Measurements from ENCODE around the gene GRIK5.
A peak's percentile ranks its signal among the peaks of the same experiment; 100 is the strongest.

The GRIK5 gene

GRCh38 chr19:42076380-42076944, 6.5 kb upstream of the GRIK5 start:
- DNase-seq (ENCODE audit: low read depth in 2 of 2), result peak in 1 of 2 donors; percentile 23

GRCh38 chr19:42075616-42076379, 5.8 kb upstream of the GRIK5 start, which contains the start of gene ZNF574:
TSS of gene ZNF574 (plus strand) at chr19:42076166. CDS start at chr19:42078607, 2,441 bp downstream.
- DNase-seq (ENCODE audit: low read depth in 2 of 2), result peak; percentile 96 to 97

- no peak for DNase-seq (ENCODE audit: low read depth in 2 of 2)
Measured at GRCh38 chr19:42075364-42075615, 5.3 kb upstream of the GRIK5 start.

DNA sequence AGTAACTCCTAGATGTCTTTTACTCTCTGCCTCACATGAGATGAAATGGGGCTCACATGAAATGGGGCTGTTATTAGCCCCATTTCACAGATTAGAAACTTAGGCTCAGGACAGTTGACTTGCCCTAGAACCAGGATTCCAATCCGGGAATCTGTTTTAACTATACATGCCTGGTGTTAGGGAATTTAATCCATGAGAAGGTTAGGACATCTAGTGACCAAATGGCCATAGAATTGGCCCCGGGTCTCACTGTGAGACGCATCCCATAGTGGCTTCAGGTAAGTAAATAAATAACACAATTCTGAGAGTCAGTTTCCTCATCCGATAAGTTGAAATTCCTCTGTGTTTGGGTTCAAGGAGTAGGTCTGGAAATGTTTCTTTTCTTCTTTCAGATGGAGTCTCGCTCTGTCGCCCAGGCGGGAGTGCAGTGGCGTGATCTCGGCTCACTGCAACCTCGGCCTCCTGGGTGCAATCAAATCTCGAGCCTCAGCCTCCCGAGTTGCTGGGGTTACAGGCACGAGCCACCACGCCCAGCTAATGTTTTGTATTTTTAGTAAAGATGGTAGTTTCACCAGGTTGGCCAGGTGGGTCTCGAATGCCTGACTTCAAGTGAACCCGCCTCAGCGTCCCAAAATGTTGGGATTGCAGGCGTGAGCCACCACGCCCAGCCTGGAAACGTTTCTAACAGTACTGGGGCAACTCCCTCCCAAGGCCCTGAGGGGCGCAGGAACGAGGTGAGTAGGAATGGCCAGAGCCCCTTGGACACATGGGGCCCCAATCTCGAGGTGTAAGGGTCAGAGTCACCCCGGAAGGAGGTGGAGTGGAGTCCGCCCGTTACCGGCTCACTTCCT, 4.7 kb upstream of the GRIK5 start:
- no peak for DNase-seq (ENCODE audit: low read depth in 2 of 2)

DNA sequence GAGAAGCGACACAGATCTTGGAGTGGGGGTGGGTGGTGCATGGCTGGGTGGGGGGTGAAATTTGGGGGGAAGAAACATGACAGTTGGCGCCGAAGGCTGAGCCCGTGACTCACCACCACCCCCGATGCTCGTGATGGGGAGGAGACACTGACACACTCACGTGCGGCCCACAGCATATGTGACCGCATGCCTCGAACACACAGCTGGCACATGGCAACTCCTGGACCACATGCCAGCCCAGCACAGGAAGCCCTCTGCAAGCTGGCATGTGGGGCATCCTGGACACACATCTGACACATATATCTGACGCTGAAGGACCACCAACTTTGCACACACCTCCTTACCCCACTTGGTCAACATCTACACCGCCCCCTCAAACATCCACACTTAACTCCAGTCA, 1.2 kb upstream of the GRIK5 start:
- no peak for DNase-seq (ENCODE audit: low read depth in 2 of 2)

DNA sequence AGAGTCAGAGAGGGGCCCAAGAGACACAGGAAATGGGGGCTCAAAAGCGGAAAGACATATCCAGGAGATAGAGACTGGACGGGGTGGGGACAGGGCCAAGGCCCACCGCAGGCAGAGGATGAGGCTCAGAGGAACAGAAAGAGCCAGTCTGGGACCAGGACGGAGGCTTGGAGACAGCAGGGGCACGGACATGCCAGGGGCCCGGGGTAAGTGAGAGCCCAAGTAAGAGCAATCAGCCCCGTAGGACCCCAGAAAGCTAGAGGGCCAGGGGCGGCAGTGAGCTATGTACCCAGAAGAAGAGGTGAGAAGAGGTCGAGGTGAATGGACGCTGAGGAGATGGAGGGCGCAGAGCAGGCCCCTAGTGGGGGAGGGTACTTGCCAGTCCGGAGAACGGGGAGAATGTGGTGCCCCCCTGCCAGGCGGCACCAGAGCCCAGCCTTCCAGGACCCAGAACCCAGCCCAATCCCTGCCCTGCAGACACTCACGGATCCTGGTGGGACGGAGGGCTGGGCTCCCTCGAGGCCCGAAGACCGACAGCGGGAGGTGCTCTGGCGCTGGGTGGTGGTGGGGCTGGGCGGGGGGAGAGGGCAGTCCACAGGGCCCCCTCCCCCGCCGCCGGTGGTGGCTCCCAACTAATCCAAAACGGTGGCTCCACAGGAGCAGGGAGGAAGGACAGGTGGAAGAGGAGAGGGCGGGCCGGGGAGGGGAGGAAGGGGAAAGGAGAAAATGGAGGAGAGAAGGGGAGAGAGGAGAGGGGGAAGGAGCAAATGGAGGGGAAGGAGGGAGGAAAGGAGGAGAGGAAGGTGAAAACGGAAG, 1.0 kb downstream of the GRIK5 start:
- DNase-seq (ENCODE audit: low read depth in 2 of 2), result no peak

GRCh38 chr19:42068361-42068755, 1.6 kb downstream of the GRIK5 start:
- DNase-seq (ENCODE audit: low read depth in 2 of 2), result no peak

DNA sequence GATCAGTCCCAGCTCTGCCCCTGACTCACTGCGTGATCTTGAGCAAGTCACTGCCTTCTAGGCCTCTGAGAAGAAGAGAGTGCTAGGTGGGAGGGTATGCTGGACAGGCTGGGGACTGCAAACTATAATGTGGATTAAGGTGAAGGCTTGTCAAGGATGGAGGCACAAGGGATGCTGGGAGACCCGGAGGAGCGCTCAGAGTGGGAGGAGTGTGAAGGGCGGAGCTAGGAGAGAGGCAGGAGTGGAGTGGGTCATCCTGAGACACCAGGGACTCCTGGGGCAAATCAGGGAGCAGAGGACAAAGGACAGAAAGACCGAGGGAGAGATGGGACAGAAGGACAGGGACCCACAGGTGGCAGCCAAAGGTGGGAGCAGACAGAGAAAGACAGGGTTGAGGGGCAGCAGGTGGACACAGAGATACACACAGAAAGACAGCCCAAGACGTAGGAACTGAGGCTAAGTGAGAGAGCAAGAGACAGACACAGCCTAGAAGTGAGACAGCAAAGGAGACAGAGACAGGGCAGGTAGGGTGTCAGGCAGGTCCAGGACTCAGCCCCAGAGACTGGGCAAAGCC, 2.6 kb downstream of the GRIK5 start:
- no peak for DNase-seq (ENCODE audit: low read depth in 2 of 2)

GRCh38 chr19:42066075-42066754, 3.8 kb downstream of the GRIK5 start:
- DNase-seq (ENCODE audit: low read depth in 2 of 2), result no peak

GRCh38 chr19:42065511-42065910, 4.5 kb downstream of the GRIK5 start:
- DNase-seq (ENCODE audit: low read depth in 2 of 2), result no peak

DNA sequence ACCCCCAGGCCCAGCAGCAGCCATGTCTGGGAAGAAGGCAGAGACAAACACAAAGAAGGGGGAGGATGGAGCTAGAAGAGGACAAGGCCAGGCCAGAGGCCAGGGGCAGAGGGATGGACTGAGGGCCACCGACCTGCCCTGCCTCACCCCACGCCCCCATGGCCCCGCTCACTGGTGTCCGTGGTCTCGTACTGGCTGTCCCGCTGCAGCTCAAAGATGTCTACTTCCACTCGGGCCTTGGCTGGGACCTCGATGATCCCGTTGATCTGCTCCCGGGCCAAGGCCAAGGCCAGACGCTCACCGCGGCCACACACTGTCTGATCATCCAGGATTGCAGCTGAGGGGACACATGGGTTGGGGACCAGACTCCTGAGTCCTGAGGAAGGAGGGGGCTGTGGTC, 5.0 kb downstream of the GRIK5 start:
- DNase-seq (ENCODE audit: low read depth in 2 of 2), result no peak

DNA sequence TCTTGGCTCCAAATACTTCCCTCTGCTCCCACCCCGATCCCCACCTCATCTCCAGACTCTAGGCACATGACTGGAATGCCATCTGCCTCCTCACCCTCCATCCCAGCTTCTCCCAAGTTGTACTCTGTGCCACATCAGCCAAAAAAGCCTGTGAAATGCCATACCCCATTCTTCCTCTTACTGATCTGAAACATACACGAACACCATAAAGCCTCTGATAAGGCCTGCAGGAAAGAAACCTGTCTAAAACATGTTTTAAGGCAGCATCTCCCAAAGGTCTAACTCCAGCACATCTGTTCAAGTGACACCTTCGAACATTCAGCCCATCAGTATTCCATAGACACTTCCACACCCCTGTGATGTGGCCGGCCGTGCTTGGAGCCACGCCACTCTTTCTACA, 5.6 kb downstream of the GRIK5 start:
- DNase-seq (ENCODE audit: low read depth in 2 of 2), result no peak

- no peak for DNase-seq (ENCODE audit: low read depth in 2 of 2)
Measured at GRCh38 chr19:42062381-42062780, 7.6 kb downstream of the GRIK5 start.

GRCh38 chr19:42060117-42060516, 9.9 kb downstream of the GRIK5 start:
- no peak for DNase-seq (ENCODE audit: low read depth in 2 of 2)

- DNase-seq (ENCODE audit: low read depth in 2 of 2), result no peak
Measured at GRCh38 chr19:42059196-42059595, 10.8 kb downstream of the GRIK5 start.

DNA sequence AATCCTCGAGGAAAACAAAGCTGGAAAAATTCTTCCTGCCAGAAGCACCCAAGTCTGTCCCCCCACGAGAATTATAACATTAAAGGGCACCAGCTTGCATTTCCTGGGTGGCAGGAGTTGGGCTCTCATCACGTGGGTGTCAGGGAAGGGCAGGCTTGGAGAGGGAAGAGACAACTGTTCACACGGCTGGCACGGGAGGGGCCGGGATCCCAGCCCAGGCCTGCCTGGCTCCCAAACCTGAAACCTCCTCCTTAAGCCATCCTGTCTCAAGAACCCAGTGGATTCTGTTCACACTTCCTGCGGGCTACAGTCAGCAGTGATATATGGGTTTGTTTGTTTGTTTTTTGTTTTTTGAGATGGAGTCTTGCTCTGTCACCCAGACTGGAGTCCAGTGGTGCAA, 12.2 kb downstream of the GRIK5 start:
- DNase-seq (ENCODE audit: low read depth in 2 of 2), result no peak

GRCh38 chr19:42054205-42054604, 15.8 kb downstream of the GRIK5 start:
- no peak for DNase-seq (ENCODE audit: low read depth in 2 of 2)

DNA sequence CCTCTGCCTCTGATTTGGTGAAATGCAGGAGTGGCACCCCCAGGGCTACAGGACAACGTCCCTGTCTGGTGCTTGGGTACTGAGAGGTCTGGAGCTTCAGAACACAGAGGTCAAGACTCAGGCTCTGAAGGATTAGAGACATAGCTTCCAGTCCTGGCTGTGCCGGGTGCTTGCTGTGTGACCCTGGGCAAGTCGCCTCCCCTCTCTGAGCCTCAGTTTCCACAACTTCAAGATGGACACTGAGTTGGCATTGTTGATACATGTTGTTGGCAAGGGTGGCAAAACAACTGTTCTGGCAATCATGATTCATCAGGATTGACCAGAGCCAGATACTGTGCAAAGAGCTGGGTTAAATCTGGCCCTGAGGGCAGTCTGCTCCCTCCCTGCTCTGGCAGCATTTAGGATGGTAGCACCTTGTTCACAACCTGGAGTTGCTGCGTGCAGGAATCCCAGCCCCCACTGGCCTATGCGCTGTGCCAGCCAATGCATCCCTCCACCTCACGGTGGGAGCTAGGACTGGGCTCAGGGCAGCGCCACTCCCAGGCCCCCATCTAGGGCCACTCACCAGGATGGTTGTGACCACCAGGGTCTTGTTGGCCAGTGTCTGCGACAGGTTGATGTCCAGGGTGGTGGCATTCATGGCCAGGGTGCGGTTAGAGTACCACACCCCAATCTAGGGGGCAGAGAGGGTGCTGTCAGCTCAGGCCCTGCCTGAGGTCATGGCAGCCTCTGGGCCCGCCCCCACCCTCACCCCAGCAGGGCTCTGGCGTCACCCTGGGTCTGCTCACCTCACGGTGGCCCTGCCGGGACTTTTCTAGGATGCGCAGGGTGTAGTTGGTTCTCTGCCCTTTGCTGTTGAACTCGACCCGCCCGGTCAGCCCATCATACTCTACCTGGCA, 16.7 kb downstream of the GRIK5 start:
- no peak for DNase-seq (ENCODE audit: low read depth in 2 of 2)

DNA sequence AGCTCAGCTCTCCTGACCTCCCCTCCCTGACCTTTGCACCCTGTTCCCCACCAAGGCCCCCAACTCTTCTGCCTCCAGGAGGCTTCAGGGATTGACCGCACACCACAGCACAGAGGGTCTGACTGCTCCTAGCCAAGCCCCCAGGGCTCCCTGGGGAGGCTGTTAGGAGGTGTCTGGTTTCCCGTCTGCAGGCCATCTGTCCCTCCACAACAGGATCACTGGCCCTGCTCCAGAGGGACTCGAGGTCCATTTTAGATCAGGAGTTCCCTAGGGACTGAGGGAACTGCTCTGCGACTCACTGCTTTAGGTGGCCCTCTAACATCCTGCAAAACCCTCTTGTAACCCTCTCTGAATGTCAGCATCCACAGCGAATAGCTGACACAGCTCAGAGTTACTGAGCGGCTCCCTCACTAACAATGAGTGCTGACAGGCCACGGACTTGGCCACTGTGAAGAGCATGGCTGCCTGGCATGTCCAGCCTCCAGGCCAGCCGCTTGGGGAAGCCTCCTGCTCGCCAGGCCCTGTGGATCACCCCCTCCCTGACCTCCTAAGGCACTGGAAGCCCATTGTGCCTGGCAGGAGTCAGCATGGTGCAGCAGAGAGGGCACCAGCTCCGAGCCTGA, 17.7 kb downstream of the GRIK5 start:
- DNase-seq (ENCODE audit: low read depth in 2 of 2), result no peak

Measured in stimulated activated CD8-positive, alpha-beta memory T cell treated with anti-CD3 and anti-CD28 coated beads, Interleukin-2, amount 100 ng/mL, for 48 hours (primary cell).